ENCODE data around the gene TSPAN33.

GRCh38 chr7:129212596-129212995 lies 68.1 kb downstream of the TSPAN33 start:
- TF ChIP-seq TCF12 (IDR thresholded peaks at IDR 0.05; ENCODE audit: low read depth) (no peak), CEBPB (IDR thresholded peaks at IDR 0.05) (no peak), MAX (IDR thresholded peaks at IDR 0.05) (no peak), RAD21 (IDR thresholded peaks at IDR 0.05; ENCODE audit: low read depth) (no peak), EGR1 (IDR thresholded peaks at IDR 0.05) (no peak), EP300 (IDR thresholded peaks at IDR 0.05; ENCODE audit: borderline replicate concordance) (no peak), TEAD4 (IDR thresholded peaks at IDR 0.05) (no peak), TAF1 (IDR thresholded peaks at IDR 0.05; ENCODE audit: low read depth) (no peak), YY1 (IDR thresholded peaks at IDR 0.05; ENCODE audit: low read depth) (no peak), CREB1 (IDR thresholded peaks at IDR 0.05; ENCODE audit: low read depth) (no peak), ZBTB7A (IDR thresholded peaks at IDR 0.05; ENCODE audit: low read depth) (no peak), FOXM1 (IDR thresholded peaks at IDR 0.05; ENCODE audit: borderline replicate concordance, low read depth) (no peak)
- TF ChIP-seq, protein P1, sequence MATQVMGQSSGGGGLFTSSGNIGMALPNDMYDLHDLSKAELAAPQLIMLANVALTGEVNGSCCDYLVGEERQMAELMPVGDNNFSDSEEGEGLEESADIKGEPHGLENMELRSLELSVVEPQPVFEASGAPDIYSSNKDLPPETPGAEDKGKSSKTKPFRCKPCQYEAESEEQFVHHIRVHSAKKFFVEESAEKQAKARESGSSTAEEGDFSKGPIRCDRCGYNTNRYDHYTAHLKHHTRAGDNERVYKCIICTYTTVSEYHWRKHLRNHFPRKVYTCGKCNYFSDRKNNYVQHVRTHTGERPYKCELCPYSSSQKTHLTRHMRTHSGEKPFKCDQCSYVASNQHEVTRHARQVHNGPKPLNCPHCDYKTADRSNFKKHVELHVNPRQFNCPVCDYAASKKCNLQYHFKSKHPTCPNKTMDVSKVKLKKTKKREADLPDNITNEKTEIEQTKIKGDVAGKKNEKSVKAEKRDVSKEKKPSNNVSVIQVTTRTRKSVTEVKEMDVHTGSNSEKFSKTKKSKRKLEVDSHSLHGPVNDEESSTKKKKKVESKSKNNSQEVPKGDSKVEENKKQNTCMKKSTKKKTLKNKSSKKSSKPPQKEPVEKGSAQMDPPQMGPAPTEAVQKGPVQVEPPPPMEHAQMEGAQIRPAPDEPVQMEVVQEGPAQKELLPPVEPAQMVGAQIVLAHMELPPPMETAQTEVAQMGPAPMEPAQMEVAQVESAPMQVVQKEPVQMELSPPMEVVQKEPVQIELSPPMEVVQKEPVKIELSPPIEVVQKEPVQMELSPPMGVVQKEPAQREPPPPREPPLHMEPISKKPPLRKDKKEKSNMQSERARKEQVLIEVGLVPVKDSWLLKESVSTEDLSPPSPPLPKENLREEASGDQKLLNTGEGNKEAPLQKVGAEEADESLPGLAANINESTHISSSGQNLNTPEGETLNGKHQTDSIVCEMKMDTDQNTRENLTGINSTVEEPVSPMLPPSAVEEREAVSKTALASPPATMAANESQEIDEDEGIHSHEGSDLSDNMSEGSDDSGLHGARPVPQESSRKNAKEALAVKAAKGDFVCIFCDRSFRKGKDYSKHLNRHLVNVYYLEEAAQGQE (IDR thresholded peaks at IDR 0.05; ENCODE audit: low read depth) = no peak
- TF ChIP-seq, protein P2, sequence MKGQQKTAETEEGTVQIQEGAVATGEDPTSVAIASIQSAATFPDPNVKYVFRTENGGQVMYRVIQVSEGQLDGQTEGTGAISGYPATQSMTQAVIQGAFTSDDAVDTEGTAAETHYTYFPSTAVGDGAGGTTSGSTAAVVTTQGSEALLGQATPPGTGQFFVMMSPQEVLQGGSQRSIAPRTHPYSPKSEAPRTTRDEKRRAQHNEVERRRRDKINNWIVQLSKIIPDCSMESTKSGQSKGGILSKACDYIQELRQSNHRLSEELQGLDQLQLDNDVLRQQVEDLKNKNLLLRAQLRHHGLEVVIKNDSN (IDR thresholded peaks at IDR 0.05) = no peak

Measured in Ishikawa (cell line).